COLO668 (cell line): ENCODE measurements around the gene HOTAIR.

ENCODE experiments used
- DNase-seq: peaks from one replicate; lab custom pipeline; 2025; ENCODE audit not compliant: unreplicated experiment; lab: John Stamatoyannopoulos, UW

The HOTAIR gene

DNA sequence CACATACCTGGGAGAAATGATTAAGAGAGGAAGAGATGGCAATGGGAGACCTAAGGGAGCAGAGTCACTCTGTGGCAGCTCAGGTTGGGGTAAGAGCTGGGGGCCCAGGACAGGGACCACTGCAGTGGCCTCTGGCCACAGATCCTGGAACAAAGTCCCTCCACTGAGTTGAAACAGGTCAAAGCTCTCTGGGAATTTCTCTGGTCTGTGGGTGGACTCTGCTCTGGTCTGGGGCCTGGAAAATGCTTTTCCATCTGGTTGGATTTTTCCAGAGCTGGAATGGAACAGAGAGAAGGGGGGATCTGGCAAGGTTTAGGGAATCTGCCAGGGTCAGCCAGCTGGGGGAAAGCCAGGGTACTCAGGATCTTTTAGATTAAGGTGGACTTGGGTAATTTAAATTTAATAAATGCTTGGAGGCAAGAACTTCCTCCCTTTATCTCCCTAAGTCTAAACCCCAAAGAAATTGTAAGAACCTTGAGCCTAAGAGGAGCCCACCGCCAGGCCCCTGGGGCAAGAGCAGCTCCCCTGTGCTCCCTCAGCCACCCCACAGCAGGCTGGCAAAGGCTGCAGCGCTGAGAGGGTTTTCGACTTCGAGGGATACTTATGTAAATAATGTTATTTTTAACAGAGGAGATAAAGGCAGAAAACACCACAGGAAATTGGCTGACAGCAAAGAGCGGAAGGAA is 13.9 kb upstream of the HOTAIR start:
- no peak for DNase-seq

DNA sequence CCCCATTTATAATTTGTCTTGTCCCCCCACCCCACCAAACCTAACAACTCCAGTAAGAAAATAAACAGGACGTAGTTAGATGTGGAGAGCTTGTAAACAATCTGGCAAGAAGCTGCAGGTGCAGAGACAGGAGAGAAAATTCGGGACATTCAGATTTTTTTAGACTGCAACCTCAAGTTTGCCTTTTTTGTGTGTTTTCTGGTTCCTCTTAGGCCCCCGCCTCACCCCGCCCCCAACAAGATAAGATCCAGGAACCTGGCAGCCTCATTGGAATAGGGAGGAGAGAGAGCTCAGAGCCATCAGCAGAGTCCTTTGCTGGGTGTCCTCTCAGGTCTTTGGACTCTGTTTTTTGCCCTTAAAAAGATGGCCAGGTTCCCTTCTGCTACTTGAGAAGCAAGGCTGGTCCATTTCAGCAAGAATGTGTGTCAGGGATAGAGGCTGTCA is 13.1 kb upstream of the HOTAIR start:
- DNase-seq = no peak

DNA sequence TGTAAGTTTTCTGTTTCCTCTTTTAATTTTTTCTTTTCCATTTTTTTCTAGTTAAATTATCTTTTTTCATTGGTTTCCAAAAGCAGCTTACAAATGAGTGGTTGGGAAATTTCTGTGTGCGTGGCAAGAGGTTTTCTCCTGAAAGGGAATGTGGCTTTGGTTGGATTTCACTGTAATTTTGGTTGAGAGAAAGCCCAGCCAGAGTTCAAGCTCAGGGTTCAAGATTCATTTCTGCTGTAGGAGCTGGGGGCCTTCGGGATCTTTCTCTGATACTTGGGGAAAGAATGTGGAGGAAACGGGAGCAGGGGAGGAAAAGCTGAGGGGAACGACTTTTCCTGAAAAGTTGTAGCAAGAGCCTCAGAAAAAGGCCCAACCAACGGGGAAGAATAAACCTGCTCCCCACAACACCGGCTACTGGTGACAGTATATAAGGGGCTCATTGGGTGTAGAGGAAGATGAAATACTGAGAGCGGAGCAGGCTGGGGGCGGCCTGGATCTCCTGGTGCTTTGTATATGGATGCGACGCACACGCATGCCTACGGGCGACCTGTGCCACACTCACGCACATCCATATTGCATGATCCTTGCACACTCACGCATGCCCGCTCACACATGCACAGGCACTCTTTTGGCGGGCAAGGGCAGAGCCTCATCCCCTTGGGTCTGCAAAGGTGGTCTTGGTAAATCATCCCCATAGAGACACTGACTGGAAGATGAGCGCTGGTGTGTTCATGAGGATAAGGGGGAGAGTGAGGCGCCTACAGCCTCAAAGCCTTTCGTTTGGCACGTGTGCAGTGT is 12.1 kb upstream of the HOTAIR start:
- DNase-seq = no peak

DNA sequence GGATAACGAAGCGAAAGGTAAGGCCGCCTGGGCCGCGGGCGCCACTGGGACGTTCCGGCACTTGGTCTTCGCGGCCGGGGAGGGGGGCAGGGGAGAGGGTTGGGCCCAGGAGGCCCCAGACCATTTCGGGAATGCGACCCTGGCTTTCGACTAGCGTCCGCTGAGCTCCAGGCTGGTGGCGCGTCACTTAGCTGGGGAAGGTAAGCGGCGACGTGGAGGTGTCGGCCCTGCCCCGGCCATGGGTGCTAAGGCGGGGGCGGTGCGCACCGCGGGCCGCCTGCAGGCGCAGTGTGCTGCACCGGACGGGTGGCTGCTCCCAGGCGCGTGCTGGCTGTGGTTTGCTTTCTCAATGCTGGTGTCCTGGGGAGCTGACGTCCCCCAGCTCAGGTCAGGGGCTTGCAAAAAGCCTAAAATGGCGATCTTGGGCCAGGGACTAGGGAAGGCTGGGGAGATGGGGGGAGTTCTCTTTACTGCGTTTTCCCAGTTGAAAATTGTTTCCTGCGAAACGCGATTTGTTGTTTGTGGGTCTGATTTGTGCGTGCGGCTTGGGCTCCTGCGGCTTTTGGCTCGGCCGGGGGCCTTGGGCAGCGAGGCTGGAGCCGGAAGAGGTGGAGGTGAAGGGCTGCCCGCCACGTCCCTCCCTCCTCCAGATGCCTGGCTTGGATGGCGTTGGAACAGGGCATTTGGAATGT is 11.4 kb upstream of the HOTAIR start:
- no peak for DNase-seq

DNA sequence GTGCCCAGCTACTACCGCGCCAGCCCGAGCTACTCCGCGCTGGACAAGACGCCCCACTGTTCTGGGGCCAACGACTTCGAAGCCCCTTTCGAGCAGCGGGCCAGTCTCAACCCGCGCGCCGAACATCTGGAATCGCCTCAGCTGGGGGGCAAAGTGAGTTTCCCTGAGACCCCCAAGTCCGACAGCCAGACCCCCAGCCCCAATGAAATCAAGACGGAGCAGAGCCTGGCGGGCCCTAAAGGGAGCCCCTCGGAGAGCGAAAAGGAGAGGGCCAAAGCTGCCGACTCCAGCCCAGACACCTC is 10.9 kb upstream of the HOTAIR start:
- DNase-seq = no peak

DNA sequence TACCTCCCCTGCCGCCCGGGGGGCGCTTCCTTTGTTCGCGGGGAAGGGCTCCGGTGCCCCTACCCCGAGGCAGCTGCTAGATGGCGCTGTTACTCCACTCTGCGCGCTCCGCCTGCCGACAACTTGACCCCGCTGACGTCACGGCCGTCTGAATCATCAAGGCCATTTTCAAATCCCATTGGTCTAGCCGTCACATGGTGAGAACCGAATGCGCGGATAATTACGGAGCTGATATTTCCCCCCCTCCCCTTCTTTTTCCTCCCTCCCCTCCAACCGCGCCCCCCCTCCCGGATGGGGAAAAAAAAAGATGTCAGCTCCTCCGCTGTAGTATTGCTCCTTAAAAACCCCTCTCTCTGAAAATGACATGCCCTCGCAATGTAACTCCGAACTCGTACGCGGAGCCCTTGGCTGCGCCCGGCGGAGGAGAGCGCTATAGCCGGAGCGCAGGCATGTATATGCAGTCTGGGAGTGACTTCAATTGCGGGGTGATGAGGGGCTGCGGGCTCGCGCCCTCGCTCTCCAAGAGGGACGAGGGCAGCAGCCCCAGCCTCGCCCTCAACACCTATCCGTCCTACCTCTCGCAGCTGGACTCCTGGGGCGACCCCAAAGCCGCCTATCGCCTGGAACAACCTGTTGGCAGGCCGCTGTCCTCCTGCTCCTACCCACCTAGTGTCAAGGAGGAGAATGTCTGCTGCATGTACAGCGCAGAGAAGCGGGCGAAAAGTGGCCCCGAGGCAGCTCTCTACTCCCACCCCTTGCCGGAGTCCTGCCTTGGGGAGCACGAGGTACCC is 10.3 kb upstream of the HOTAIR start, which contains the start of gene HOXC10:
TSS of gene HOXC10 (plus strand) at position 246 of the 791 bp plus-strand sequence. CDS start at position 360, 114 bp downstream.
- peak; percentile 33 for DNase-seq

DNA sequence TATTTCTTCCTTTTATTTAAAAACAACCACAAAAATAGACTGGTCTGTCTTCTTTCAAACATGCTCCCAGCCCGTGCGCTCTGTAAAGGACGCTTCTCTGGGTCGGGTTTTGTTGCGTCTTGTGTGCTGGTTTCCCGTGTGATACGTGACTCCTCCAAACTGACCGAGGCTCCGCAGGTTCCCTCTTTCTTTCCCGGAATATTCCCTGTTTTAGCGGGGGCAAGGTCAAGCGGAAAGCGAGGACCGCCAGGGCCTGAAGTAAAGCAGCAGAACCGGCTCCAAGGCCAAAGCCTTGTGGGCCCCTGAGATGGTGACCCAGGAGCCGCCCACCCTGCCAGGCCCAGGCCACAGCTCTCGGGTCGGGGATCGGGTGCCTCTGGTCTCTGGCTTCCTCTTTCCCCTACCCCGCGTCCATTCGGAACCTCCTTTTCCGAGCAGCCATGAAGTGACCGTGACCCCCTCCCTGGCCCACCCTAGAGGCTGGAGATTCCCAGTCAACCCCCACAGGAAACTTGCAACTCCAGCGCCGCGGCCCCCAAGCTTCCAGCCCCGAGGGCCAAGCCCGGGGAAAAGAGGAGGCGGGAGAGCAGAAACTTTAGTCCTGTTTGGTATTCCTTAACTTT is 9.3 kb upstream of the HOTAIR start:
- no peak for DNase-seq

DNA sequence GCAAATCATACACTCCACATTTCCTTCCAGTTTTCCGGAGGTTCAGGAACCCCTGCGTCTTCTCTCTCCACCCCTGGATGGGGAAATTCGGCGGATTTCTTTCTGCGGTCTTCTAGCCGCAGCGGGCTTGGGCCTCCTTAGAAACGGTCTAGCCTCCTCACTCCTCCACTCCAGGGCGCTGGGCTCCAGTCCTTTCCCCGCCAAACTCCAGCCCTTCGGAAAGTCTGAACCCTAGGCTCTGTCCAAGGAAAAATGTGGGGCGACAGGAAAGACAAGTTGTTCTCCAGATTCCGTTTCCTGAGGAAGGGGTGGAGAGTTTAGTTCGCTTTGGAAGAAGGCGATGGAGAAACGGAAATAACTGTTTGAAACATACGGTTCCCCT is 8.8 kb upstream of the HOTAIR start:
- no peak for DNase-seq

DNA sequence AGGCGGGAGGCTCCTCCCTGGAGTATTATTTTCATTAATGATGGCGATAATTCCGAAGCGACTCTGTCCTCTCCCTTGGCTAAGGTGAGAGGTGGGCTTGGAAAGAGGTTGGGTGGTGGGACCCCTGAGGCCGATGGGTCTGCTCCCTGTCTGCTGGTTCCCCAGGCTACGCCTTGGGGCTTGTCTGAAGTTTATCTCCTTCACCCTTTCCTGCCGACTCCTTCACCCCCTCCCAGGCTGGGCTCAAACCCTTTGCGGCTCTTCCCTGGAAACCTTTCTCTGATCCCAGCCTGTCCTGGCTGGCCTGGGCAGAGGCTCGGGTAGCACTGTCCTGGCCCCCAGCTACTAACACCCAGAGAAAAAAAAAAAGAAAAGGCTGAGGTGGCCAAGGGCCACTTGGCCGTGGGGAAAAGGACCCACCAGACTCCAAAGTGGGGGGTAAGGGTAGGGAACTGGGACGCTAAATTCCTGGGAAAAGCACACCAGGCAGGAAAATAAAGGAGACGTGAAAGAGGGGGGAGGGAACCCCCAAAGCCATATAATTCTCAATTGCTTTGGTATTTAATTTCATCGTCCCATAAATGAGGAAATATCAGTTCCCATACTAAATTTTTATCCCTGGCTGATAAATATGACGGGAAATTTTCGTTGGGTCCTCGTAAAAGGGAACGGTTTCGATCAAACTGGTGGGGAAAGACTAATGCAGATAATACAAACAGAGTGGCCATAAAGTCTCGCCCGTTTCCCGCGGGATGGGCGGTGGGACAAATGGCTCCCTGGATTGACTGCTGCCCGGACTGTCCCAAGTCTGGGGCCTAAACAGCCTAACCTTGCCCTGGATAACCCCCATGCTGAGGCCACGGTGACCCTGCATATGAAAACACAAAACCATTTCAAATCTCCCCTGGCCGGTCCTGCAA is 8.2 kb upstream of the HOTAIR start:
- DNase-seq = no peak

DNA sequence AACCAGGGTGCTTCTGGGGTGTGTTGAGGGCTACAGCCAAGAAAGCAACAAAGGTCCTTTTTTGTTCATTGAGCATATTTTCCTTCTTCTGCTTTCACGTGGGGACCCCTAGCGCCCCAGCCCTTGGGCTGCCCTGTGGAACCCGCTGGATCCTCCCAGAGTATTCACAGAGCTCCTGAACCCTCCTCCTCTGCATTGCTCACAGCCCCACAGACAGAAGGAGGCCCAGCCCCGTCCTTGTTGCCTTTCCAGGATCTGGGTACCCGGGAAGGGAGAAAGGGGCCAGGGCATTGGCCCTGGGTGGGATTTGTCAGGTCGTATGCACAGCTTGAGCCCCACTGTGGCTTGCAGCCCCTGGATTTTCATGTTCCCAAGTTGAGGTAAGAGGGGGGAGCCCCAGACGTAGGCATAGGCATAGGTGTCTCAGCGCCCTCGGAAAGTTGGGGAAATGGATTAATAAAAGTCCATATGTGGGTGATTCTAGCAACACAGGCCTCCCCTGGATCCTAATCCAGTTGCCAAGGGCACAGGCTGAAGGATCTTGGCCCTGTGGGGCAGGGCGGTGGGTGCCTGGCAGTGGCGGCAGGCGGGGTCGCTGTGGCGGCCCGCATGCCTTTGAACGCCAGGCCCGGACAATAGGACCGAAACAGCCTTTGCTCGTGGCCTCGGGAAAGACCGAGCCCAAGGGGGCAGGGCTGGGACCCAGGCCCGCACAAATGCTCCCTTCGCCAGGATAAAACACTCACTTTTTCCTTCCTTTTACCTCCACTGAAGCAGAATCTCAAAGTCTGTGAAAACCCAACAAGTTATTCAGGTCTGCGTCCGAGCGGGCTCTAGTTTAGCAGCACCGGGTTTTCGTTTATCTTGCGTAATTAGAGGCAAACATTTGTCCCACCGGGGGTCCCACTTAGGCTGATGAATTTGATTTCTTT is 7.1 kb upstream of the HOTAIR start:
- no peak for DNase-seq

DNA sequence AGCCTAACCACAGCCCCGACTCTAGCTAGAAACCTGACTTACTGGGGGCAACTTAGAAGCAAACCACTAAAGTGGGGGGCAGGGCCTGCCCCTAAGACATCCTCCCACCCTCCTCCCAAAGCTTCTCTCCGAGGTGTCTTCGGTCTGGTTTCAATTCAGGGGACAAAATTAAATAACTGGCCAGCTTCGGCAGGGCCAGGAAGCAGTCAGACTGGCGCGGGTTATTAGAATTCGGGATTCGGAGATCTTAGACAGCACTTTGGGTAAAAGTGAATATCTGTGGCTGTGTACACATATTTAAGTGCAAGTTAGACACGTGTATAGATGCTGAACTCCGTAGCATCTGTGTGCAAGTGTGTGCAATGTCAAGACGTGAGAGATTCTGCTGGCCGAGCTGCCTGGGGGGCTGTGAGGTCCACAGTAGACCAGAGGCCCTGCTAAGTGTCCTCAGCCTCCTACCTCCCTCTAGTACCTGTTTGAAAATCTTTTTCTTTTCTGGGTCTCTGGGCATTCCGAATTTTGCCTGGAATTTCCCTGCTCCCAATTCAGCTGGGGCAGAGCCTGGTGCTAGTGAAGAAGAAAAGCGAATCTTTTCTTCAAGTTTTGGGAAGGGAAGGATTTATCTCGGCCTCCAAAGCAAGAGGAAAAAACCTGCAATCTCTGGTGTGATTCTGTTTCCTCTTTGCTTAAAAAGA is 6.2 kb upstream of the HOTAIR start:
- DNase-seq = no peak

DNA sequence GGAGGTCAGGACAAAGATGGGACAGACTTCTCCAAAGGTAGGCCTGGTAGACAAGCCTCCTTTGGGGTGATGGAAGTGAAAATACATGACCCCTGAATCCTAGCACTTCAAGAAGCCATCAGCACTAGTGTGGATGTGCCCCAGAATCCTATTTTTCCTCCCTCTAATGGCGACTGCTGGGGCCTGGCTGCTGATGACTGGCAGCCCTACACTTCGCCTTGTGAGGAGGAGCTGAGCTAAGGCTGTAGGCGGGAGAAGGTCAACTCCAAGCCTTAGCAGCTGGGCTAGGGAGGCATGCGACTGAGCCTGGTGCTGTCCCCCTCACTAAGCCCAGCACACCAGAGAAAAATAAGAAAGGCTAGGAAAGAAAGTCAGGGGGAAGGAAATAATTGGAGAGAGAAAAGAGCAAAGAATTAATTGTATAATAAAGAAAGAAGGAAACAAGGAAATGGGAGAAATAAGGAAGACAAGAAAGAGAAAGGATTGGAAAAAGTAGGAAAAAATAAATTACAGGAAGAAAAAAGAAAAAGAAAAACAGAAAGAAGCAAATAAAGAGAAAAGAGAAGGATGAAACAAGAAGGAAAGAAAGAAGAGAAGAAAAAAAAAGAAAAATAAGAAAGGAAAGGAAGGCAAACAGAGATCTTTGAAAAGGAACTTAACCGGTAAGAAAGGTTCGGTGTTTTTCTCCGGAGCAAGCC is 5.5 kb upstream of the HOTAIR start:
- DNase-seq = no peak

DNA sequence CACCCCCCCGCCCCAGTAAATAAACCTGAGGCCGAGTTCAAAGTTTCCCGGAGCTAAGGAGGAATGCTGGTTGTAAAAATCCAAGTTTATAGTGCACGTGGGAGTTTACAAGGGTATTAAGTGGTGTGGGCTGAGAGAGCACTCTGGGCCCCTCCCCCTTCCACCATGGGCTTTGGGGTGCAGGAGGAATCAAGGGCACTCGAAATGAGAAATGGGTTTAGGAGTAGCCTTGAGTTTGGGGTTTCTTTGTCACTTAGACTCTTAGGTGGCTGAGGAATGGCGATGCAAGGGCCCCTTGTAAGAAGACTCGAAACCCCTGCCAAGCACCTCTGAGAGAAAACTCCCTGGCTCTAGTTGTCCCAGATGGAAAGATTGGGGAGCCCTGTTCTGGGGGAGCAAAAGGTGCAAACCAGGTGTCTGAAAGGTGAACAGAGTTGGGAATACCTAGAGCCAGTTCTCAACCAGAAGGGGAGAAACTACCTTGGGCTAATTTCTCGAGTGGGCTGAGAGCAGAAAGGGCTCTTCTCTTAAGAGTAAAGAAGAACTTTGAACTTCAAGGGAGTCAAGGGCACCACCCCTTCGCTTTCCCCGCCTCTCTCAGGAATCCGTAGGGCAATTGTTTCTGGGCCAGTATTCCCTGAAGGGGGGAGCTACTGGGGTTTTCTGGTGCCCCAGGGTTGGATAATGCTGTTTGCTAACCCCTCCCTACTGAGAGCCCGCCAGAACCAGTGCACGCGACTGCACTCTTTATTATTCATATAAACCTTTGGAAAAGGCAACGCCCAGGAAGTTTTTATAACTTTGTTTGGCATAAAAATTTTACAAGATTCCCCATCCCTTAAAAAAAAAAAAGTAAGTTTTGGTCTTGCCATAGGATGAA is 4.0 kb upstream of the HOTAIR start:
- no peak for DNase-seq

DNA sequence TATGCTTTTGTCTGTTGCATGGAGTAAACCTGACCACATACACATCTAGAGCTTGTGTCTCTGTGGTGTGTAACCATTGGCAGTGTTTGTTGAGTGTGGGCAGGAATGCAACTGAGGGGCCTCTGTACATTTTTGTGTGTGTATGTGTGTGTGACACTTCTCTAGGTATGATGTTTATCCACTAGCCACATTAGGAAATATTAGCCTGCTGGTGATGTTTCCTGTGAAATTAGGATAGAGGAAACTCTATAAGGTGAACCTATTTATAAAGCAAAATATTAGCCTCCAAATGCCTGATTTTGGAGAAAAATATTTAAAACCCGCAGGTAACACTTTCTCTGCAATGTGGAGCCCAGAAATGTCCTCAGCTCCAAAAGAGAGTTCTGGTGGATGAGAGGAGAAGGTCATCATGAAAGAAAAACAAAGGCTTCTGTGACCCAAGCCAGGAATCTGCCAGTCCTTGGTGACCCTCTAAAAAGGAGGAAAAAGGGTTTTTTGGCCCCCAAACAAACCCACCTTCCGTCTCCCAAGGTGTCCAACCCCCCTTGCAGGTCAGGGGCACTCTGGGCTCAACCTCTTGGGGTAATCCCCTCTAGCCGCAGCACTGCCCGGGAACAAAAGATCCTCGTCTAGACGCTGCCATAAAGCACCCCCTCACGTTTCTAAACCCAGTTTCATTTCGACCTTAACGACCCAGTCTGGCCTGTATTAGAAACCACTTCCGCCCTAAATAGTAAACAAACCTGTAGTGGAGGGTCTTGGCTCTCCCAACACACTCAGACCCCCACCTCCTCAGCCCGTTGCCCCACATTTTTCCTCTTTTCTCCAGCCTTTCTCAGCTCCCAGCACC is 3.1 kb upstream of the HOTAIR start:
- DNase-seq = no peak

DNA sequence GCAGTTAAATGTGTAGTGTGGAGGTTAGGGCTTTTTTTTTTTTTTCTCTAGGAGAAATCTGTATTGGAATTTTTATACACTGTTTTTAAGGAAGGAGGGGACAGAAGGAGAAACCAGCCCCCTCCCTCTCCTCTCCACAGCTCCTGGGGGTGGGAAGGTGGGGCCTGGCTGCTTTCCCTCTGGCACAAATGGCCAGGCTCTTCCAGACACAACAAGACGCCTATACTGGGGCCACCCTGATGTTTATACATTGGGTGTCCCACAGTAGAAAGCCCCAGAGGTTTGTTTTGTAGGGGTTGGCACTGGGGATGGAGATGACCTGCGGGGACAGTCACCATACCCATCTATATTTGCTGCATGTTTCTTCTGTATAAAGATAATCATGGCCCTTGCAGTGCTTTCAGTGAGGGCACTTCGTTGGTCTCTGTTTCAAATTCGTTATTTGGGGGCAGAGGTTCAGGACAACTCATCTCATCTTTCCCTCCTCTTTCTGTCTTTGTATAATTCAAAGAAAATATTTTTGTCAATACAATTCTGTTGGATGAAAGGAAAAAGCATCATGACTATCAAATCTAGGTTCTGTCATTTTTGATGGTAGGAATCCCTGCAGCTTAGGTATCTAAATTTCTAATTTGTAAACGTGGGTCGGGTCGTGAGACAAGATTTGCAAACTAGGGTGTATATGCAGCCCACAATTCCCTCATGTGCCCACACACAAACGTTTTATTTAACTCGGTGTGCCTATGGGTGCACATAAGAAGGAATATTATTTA is 2.3 kb upstream of the HOTAIR start:
- DNase-seq = no peak
